Esophagus squamous epithelium (tissue), 5 donors: ENCODE measurements around the gene C2. TPM values are rescaled to one million over a fixed set of nuclear protein-coding genes. Genes with fewer than 3 reads are reported as not detected.
"Not testable (repeated sequence)": the region's sequence is repeated elsewhere in the genome, so short reads cannot be mapped to it uniquely, and the experiment has no call there.

Experiments used
- DNase-seq: peaks from one replicate; lab custom pipeline; 2025; lab: John Stamatoyannopoulos, UW
- H3K27ac ChIP-seq, 4 donors: fragments of 200-600 bp; sonication (generic); one replicate each; pipeline ENCODE4 v1.5.1; 2016 to 2019; ENCODE audit warnings: mild to moderate bottlenecking in 1 of 4
- H3K27me3 ChIP-seq, 4 donors: fragments of 200-600 bp; sonication (generic); 1 replicate in 3 of 4; 2 replicates in 1 of 4; pipeline versions ENCODE4 v1.5.1 to v1.6.0; 2017 to 2021; ENCODE audit warnings: antibody characterized with exemption in 1 of 4
- H3K36me3 ChIP-seq, 3 donors: fragments of 200-600 bp; sonication (generic); one replicate each; pipeline ENCODE4 v1.5.1; 2016 to 2019
- H3K4me1 ChIP-seq, 3 donors: fragments of 200-600 bp; sonication (generic); one replicate each; pipeline ENCODE4 v1.5.1; 2017 to 2019
- H3K4me3 ChIP-seq, 4 donors: fragments of 200-600 bp; sonication (generic); 1 replicate in 3 of 4; 2 replicates in 1 of 4; pipeline ENCODE4 v1.5.1; 2016 to 2019; ENCODE audit warnings: mild to moderate bottlenecking in 2 of 4, moderate library complexity in 1 of 4
- H3K9me3 ChIP-seq, 3 donors: fragments of 200-600 bp; sonication (generic); one replicate each; pipeline ENCODE4 v1.5.1; 2016 to 2019
- CTCF ChIP-seq, 6 experiments: fragments of 450-650 bp in 4 of 6; fragments of 200-600 bp in 2 of 6; sonication (generic) in 2 of 6; IDR thresholded peaks; one replicate each; pipeline ENCODE4 v1.5.1; 2016 to 2019; ENCODE audit warnings: antibody characterized with exemption in 6 of 6, mild to moderate bottlenecking in 4 of 6, moderate library complexity in 4 of 6
- POLR2A ChIP-seq, 4 donors: fragments of 450-650 bp; IDR thresholded peaks; one replicate each; pipeline ENCODE4 v1.6.1; 2017; ENCODE audit warnings: antibody characterized with exemption in 4 of 4, mild to moderate bottlenecking in 4 of 4, moderate library complexity in 3 of 4
- WGBS, 2 donors: methylation state at CpG; one replicate each; pipeline ENCODE4 v1.1.5; 2018; 5-methylcytosine and 5-hydroxymethylcytosine counted together
- intact Hi-C: fragments of 100-400 bp; cut with DNase I; formaldehyde crosslinking; loops from one replicate; pipeline ENCODE4 v1.15.0; 2022
- total RNA-seq, 4 donors: library from RNA; depleted of rRNA; stranded (reverse); fragments of >200 nt; gene quantifications; one replicate each; pipeline ENCODE4 v1.1.0, GENCODE V29; 2016
- donor health status: DM: yes; HTN: yes; CAD: no.

C2 gene
- total RNA-seq, 4 donors from 2014 or later: 1.1 to 15.2 (median 6.4) TPM

DNA sequence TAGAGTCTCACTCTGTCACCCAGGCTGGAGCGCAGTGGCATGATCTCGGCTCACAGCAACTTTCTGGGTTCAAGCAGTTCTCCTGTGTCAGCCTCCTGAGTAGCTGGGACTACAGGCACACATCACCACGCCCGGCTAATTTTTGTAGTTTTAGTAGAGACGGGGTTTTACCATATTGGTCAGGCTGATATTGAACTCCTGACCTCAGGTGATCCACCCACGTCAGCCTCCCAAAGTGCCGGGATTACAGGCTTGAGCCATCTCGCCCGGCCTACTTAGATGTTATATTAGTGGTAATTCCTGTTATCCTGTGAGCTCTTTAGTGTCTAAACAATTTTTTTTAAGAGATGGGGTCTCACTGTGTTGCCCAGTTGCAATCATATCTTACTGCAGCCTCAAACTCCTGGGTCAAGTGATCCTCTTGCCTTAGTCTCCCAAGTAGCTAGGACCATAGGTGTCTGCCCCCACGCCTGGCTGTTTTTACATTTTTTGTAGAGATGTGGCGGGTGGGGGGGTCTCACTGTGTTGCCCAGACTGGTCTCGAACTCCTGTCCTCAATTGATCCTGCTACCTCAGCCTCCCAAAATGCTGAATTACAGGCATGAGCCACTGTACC lies 50.4 kb downstream of the C2 start:
- H3K27me3 ChIP-seq: no peaks in the 10 kb centered on the region
- no peak for DNase-seq
- H3K4me3 ChIP-seq: no peak overlapping the region
- H3K36me3 ChIP-seq: peaks cover 0 to 22% (median 0%) of the 10 kb centered on the region in 3 donors
- 94 to 96% methylated on average over 11 to 12 of the region's 12 CpGs for WGBS, 2 donors
- peaks cover 3 to 12% (median 6%) of the 10 kb centered on the region in 3 donors for H3K4me1 ChIP-seq
- intact Hi-C loops: no loop called here
- no peaks in the 10 kb centered on the region for H3K9me3 ChIP-seq
- no peak overlapping the region for H3K27ac ChIP-seq
- TF ChIP-seq CTCF (IDR thresholded peaks at IDR 0.05) (no peak), POLR2A (IDR thresholded peaks at IDR 0.05) (no peak)

- 89 to 95% methylated on average over 5 of the region's 5 CpGs for WGBS, 2 donors
- peaks cover 0 to 3% (median 0%) of the 10 kb centered on the region in 3 donors for H3K4me1 ChIP-seq
- intact Hi-C loops: no loop called here
- no peaks in the 10 kb centered on the region for H3K9me3 ChIP-seq
- H3K36me3 ChIP-seq: peaks cover 0 to 22% (median 0%) of the 10 kb centered on the region in 3 donors
- H3K27ac ChIP-seq: no peak overlapping the region
- H3K27me3 ChIP-seq: no peaks in the 10 kb centered on the region
- H3K4me3 ChIP-seq: no peak overlapping the region
- no peak for TF ChIP-seq CTCF (IDR thresholded peaks at IDR 0.05)
- TF ChIP-seq POLR2A (IDR thresholded peaks at IDR 0.05): no peak
- DNase-seq: no peak
Measured at GRCh38 chr6:31978831-31979230, 51.3 kb downstream of the C2 start.

GRCh38 chr6:31979238-31979898 lies 51.9 kb downstream of the C2 start:
- DNase-seq: no peak
- intact Hi-C loops: no loop called here
- 83 to 93% methylated on average over 3 of the region's 3 CpGs for WGBS, 2 donors

DNA sequence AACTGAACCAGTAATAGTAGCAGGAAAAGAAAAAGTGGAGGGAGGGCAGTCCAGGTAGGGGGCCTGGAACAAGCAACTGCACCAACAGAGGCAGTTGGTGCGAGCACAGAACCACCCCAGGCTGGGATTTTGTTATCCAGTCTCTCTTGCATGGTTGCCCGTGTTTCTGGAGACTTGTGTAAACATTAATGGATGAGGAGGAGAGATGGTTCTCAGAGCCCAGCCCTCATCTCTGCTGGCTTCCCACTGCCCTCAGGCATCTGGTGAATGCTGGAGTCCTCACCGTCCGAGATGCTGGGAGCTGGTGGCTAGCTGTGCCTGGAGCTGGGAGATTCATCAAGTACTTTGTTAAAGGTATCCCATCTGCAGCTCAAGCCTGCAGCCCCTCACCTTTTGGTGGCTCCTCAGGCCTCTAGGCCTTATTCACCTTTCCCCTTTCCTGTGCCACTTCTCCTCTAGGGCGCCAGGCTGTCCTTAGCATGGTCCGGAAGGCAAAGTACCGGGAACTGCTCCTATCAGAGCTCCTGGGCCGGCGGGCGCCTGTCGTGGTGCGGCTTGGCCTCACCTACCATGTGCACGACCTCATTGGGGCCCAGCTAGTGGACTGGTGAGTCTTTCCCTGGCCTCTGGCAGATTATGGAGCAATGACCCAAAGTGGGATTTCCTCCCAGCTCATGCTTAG lies 52.8 kb downstream of the C2 start:
- H3K4me3 ChIP-seq, H3K4me1 ChIP-seq, intact Hi-C loops, H3K9me3 ChIP-seq, DNase-seq, H3K27me3 ChIP-seq, H3K27ac ChIP-seq: not testable (repeated sequence)
- WGBS, 2 donors: 77 to 94% methylated on average over 4 of the region's 13 CpGs
- peaks cover 0 to 22% (median 0%) of the 10 kb centered on the region in 3 donors for H3K36me3 ChIP-seq

More at GRCh38 chr6:31979238-31979898, 51.9 kb downstream of the C2 start:
- Histone ChIP-seq H3K4me3 (no peak overlapping the region), H3K9me3 (no peaks in the 10 kb centered on the region), H3K4me1 (no peaks in the 10 kb centered on the region), H3K27me3 (no peaks in the 10 kb centered on the region), H3K27ac (no peak overlapping the region), H3K36me3 (peaks cover 0 to 22% (median 0%) of the 10 kb centered on the region in 3 donors)
- TF ChIP-seq POLR2A (IDR thresholded peaks at IDR 0.05) (no peak), CTCF (IDR thresholded peaks at IDR 0.05) (no peak)

DNA sequence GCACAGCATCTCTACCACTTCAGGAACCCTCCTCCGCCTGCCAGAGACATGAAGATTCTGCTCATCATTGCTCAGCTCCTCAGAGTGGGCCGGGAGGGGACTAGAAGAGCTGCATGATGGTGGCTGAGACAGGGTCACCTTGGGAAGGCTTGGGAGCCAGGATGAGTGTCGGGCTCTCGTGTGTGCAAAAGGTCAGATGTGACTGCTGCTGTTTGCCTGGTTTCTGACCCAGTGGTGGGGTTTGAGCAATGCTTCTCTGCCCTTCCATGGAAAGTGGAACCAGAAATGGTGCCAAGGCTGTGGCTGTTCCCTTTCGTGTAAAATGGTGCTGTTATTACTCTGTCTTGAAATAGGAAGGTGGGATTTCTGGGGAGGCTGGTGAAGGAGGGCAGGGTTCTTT lies 53.5 kb downstream of the C2 start:
- H3K4me1 ChIP-seq, H3K27me3 ChIP-seq, H3K27ac ChIP-seq, intact Hi-C loops, H3K4me3 ChIP-seq, H3K9me3 ChIP-seq, DNase-seq: not testable (repeated sequence)
- WGBS, 2 donors: no CpG with 5 or more reads among the region's 5 CpGs
- peaks cover 0 to 22% (median 0%) of the 10 kb centered on the region in 3 donors for H3K36me3 ChIP-seq

- H3K4me3 ChIP-seq, H3K9me3 ChIP-seq, H3K4me1 ChIP-seq, H3K27me3 ChIP-seq, DNase-seq, H3K27ac ChIP-seq, intact Hi-C loops: not testable (repeated sequence)
- peaks cover 0 to 22% (median 0%) of the 10 kb centered on the region in 3 donors for H3K36me3 ChIP-seq
- no CpG with 5 or more reads among the region's 7 CpGs for WGBS, 2 donors
Measured at GRCh38 chr6:31981744-31982143, 54.2 kb downstream of the C2 start, which contains the start of gene C4A. TSS of gene C4A (plus strand) at chr6:31982057. CDS start at chr6:31982108, 51 bp downstream.

GRCh38 chr6:31989363-31989762 lies 61.8 kb downstream of the C2 start:
- H3K36me3 ChIP-seq, H3K27me3 ChIP-seq, intact Hi-C loops, H3K4me1 ChIP-seq, H3K4me3 ChIP-seq, H3K27ac ChIP-seq, H3K9me3 ChIP-seq, DNase-seq: not testable (repeated sequence)
- no CpG with 5 or more reads among the region's 10 CpGs for WGBS, 2 donors

GRCh38 chr6:31994421-31994820 lies 66.9 kb downstream of the C2 start:
- H3K27me3 ChIP-seq, DNase-seq, H3K36me3 ChIP-seq, H3K4me1 ChIP-seq, H3K27ac ChIP-seq, H3K9me3 ChIP-seq, intact Hi-C loops, H3K4me3 ChIP-seq: not testable (repeated sequence)
- no CpG with 5 or more reads among the region's 14 CpGs for WGBS, 2 donors
